Stimulated activated memory B cell treated with anti-CD40 and anti-IgM and Interleukin-4, amounts not matched to agents 10 μg/mL and 1 μg/mL and 100 μg/mL, for 72 hours (primary cell): Measurements from ENCODE around the gene BET1L.
A peak's percentile ranks its signal among the peaks of the same experiment; 100 is the strongest.
"Not testable (repeated sequence)": the region's sequence is repeated elsewhere in the genome, so short reads cannot be mapped to it uniquely, and the experiment has no call there.

Experiments
- ATAC-seq: fragments of 150-1000 bp; cut with Tn5 transposase; 2 replicates; pipeline ENCODE4 v1.10.0; 2021
- H3K27ac Mint-ChIP-seq: one replicate; pipeline ENCODE4 v1.8.0; 2022; ENCODE audit warnings: mild to moderate bottlenecking, mixed read lengths
- H3K27me3 Mint-ChIP-seq: one replicate; pipeline ENCODE4 v1.8.0; 2022; ENCODE audit warnings: mixed read lengths
- H3K36me3 Mint-ChIP-seq: one replicate; pipeline ENCODE4 v1.8.0; 2022; ENCODE audit warnings: mixed read lengths
- H3K4me1 Mint-ChIP-seq: one replicate; pipeline ENCODE4 v1.8.0; 2022; ENCODE audit warnings: mixed read lengths
- H3K4me3 Mint-ChIP-seq: one replicate; pipeline ENCODE4 v1.8.0; 2022; ENCODE audit warnings: mild to moderate bottlenecking, moderate library complexity, mixed read lengths
- H3K9me3 Mint-ChIP-seq: one replicate; pipeline ENCODE4 v1.8.0; 2022; ENCODE audit warnings: mixed read lengths

BET1L gene

DNA sequence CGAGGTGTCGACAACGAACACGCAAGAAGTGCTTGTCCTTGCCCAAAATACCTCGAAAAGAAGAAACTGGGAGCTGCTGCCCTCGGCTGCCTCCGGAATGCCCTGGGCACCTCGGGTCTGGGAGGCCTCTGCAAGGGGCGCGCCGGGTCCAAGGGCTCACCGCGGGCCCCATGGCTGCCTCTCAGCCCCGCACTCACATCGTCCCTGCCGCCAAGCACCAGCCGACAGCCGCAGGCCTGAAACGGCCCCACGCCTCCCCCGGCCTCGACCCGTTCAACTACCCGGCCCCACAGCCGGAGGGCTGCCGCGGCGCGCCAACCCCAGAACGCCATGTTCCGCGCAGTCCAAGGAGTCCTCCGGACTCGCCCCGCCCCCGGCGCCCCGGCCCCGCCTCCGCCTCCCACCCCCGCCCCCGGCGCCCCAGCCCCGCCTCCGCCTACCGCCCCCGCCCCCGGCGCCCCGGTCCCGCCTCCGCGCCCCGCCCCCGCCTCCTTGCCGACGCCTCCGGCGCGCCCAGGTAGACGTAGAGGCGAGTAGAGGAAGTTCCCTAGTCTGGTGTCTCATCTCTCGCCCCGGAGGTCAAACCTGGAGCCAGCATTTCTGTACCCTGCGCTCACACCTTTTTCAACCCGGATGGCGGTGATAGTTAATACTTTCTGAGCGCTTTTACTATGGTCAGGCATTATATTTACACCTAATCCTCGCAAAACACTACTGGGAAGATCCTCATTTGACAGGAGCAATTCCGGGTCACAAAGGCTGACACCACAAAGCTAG is 29.0 kb upstream of the BET1L start, which contains the start of gene SIRT3:
Gene SIRT3 (minus strand): TSS at position 346 of the 777 bp plus-strand sequence. CDS start 14 bp downstream, at position 332.
- Mint-ChIP-seq H3K27me3 (no peaks in the 10 kb centered on the region), H3K9me3 (no peaks in the 10 kb centered on the region), H3K27ac (peak within 1 kb of the TSS; percentile 96), H3K36me3 (peaks cover 14% of the 10 kb centered on the region), H3K4me3 (peak within 1 kb of the TSS; percentile 99), H3K4me1 (peaks cover 34% of the 10 kb centered on the region)
- peak; percentile 94 for ATAC-seq

DNA sequence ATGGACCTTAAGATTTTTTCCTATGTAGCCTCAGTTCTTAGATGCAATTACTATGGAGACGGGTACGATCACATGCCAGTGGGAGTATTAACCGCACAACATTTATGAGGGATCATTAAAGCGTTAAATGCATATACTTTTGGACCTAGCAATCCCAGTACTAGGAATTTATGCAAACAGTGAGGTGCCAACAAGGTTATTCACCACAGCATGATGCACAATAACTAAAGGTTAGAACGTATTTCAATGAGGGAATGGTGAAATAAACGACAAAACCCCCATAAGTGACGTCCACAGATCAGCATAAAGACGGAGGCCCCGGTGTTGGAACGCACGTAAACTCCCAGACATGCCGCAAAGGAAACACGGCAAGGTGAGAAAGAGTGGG is 28.4 kb upstream of the BET1L start:
- H3K36me3 Mint-ChIP-seq: peaks cover 13% of the 10 kb centered on the region
- H3K4me1 Mint-ChIP-seq: peaks cover 34% of the 10 kb centered on the region
- peak; percentile 47 for ATAC-seq
- no peaks in the 10 kb centered on the region for H3K9me3 Mint-ChIP-seq
- H3K4me3 Mint-ChIP-seq: peak overlapping the region; percentile 99
- H3K27ac Mint-ChIP-seq: peak overlapping the region; percentile 96
- no peaks in the 10 kb centered on the region for H3K27me3 Mint-ChIP-seq

DNA sequence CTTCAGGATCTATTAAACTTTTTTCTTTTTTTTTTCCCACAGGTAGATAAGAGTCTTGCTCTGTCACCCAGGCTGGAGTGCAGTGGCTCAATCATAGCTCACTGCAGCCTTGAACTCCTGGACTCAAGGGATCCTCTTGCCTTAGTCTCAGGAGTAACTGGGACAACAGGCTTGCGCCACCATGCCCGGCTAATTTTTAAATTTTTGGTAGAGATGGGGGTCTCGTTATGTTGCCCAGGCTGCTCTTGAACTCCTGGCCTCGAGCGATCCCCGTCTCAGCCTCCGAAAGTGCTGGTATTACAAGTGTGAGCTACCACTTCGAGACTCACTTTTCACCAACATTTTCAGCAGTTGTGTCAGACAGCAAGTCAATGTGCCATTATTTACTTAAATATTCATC is 28.0 kb upstream of the BET1L start:
- Mint-ChIP-seq H3K4me3 (peak overlapping the region; percentile 99), H3K27ac (peak overlapping the region; percentile 96), H3K9me3 (no peaks in the 10 kb centered on the region), H3K36me3 (peaks cover 9% of the 10 kb centered on the region), H3K4me1 (peaks cover 34% of the 10 kb centered on the region), H3K27me3 (no peaks in the 10 kb centered on the region)
- no peak for ATAC-seq

DNA sequence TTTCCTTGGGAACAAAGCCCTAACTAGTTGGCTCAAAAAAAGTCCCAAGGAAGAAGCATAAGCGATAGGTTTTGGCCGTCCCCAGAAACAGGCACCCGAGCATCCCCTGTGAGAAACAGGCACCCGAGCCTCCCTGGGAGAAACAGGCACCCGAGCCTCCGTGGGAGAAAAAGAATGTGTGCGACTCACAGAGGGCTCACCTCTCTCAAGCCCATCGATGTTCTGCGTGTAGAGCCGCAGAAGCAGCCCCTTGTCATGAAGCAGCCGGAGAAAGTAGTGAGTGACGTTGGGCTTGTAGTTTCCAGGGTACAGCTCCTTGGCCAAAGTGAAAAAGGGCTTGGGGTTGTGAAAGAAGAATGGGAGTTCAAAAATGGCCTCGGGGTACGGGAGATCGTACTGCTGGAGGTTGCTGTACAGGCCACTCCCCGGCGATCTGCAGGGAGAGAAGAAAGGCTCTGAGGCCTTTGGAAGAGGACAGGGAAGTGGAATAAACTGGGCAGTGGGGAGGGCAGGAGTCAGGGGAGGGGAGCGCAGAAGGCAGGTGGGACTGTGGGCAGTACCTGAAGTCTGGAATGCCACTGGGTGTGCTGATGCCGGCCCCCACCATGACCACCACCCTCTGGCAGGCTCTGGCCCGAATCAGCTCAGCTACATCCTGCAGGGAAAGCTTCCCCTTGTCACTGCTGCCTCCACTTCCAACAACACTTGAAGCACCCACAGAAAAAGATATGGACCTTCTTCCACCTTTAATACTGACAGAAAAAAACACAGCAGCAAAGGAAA is 25.8 kb upstream of the BET1L start:
- peaks cover 28% of the 10 kb centered on the region for H3K4me1 Mint-ChIP-seq
- peaks cover 16% of the 10 kb centered on the region for H3K36me3 Mint-ChIP-seq
- no peak overlapping the region for H3K27ac Mint-ChIP-seq
- no peak overlapping the region for H3K4me3 Mint-ChIP-seq
- no peaks in the 10 kb centered on the region for H3K27me3 Mint-ChIP-seq
- H3K9me3 Mint-ChIP-seq: no peaks in the 10 kb centered on the region
- ATAC-seq: no peak

DNA sequence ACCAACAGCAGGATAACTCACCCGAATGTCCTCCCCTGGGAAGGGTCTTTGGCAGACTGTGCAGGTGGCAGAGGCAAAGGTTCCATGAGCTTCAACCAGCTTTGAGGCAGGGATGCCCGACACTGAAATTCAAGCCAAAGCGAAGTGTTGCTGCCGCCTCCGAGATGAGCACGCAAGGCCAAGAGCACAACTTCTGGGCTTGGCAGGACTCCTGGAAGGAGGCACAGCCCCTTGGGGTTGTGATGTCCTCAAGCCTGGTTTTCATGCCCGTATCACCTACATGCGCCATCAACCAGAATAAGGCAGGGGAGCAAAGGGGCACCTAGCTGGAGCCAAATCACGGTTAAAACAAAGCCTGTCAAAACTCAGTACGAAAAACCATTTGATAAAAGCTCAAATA is 23.2 kb upstream of the BET1L start:
- Mint-ChIP-seq H3K27ac (no peak overlapping the region), H3K36me3 (peaks cover 16% of the 10 kb centered on the region), H3K27me3 (no peaks in the 10 kb centered on the region), H3K4me3 (no peak overlapping the region), H3K9me3 (no peaks in the 10 kb centered on the region), H3K4me1 (peaks cover 26% of the 10 kb centered on the region)
- ATAC-seq: no peak

DNA sequence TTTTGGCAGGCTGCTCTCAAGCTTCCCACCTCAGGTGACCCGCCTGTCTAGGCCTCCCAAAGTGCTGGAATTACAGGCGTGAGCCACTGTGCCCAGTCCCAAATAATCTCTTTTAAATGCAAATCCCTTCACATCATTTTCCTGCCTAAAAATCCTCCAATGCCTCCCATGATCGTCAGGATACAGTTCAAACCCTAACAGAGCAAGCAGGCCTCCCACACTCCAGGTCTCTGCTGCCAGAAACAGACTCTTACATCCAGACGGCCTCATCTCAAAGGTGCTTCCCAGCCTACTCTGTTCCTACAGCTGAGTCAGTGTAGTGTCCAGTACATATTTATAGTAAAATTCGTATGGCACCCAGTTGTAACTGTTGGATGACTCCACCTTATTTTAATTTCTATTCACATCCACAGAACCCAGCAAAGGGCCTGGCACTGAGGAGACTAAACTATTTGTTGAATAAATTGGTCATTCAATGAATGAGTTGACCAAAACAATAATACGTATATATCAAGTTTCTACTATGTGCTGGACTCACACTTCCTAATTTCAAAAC is 20.7 kb upstream of the BET1L start:
- H3K36me3 Mint-ChIP-seq: peaks cover 23% of the 10 kb centered on the region
- H3K9me3 Mint-ChIP-seq: no peaks in the 10 kb centered on the region
- H3K27me3 Mint-ChIP-seq: no peaks in the 10 kb centered on the region
- no peak overlapping the region for H3K4me3 Mint-ChIP-seq
- no peak overlapping the region for H3K27ac Mint-ChIP-seq
- H3K4me1 Mint-ChIP-seq: peaks cover 23% of the 10 kb centered on the region
- no peak for ATAC-seq

DNA sequence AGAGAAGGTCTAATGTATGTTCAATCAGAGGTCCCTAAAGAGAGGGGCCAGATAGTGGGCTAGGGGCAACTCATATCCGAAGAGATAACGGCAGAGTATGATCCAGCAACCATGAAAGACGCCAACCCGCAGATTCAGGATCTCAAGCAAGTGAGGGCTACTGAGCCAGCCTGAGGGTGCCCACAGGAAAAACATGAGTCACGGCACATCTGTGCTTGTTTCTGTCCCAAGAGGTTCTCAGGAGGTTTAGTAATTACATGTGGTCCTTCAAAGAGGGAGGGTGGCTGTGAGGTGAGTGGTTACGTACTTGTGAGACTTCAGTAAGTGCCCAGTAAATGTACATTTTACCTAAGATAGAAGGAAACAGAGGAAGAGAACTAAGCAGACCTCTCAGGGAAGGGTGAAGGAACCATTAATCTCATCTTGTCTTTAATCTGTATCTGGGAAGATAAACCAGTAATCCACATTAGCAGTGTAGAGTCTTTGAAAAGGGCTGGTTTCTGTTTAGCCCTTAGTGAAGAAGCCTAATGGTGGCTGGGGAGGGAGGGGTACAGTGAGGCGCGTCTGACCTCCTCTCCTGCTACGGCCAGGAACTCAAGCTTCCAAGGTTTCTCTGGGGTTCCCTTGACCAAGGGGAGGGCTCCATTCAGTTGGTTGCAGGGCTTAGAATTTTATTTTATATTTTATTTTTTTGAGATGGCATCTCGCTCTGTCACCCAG is 18.7 kb upstream of the BET1L start:
- ATAC-seq: peak; percentile 97
- Mint-ChIP-seq H3K27me3 (no peaks in the 10 kb centered on the region), H3K4me3 (peak overlapping the region; percentile 21), H3K4me1 (peaks cover 23% of the 10 kb centered on the region), H3K36me3 (peaks cover 27% of the 10 kb centered on the region), H3K9me3 (no peaks in the 10 kb centered on the region), H3K27ac (peak overlapping the region; percentile 76)

DNA sequence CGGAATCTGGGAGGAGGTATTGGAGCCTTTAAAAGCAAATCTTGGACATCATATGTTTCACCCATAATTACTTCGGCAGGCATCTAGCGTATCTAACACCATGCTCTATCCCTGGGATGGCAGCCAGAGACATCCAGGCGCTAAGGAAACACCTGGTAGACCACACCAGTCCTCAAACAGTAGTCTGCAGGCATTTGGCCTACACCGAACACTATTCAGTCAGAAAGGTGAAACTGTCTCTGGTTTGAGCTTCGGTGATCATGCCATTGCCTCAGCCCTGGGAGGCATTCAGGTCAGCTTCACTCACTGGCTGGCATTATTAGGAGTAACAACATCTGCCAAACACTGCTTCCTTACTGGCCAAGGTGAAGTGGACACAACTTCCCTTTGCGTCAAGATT is 17.2 kb upstream of the BET1L start:
- Mint-ChIP-seq H3K9me3 (no peaks in the 10 kb centered on the region), H3K4me3 (no peak overlapping the region), H3K4me1 (peaks cover 23% of the 10 kb centered on the region), H3K27me3 (no peaks in the 10 kb centered on the region), H3K27ac (no peak overlapping the region), H3K36me3 (peaks cover 29% of the 10 kb centered on the region)
- ATAC-seq: no peak

DNA sequence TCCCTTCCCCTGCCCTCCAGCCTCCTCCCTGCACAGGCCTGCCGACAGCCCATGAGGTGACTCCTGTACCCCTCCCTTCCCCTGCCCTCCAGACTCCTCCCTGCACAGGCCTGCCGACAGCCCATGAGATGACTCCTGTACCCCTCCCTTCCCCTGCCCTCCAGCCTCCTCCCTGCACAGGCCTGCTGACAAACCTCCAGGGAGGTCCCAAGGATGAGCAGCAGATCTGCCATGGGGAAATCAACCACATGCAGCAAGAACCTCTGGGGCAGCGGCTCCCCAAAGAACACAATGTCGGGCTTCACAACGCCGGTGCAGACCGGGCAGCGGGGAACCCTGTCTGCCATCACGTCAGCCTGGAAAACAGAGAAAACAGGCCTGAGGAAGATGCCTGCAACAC is 16.7 kb upstream of the BET1L start:
- no peaks in the 10 kb centered on the region for H3K9me3 Mint-ChIP-seq
- H3K27ac Mint-ChIP-seq: no peak overlapping the region
- no peak for ATAC-seq
- H3K4me1 Mint-ChIP-seq: peaks cover 23% of the 10 kb centered on the region
- H3K36me3 Mint-ChIP-seq: peaks cover 33% of the 10 kb centered on the region
- no peaks in the 10 kb centered on the region for H3K27me3 Mint-ChIP-seq
- no peak overlapping the region for H3K4me3 Mint-ChIP-seq

DNA sequence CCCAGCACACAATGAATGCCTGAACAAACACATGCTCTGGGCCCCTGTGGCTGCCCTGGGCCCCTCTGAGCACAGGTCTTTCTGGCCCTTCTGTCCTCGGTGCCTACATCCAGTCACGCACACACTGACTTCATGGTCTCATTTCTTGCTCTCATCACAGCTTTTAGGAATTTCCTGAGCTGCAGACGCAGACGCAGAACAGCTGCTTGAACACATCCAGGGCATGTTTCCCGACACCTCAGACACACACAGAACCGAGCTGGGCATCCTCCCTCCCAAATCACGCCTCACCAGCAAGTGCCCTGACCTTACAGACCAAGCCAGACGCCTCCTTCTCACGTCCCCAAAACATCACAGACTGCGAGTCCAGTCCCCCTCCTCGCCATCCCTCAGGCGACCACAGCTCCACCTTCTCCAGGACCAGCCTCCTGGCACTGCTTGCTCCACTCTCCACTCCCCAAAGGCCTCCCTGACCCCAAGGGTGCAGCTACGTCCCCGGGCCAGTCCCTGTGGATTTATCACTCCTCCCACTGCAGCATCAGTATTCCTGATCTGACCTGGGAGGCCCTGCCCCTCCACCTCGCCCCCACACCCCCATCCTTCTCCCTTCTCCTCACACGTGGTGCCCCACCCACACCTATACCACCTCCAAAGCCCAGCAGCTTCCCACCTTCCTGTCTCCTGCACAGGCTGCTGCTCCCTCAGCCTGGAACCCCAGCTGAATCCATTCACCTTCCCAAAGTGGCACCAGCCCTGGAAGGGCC is 16.0 kb upstream of the BET1L start:
- Mint-ChIP-seq H3K27ac (no peak overlapping the region), H3K4me3 (no peak overlapping the region), H3K4me1 (peaks cover 17% of the 10 kb centered on the region), H3K27me3 (no peaks in the 10 kb centered on the region), H3K9me3 (no peaks in the 10 kb centered on the region), H3K36me3 (peaks cover 27% of the 10 kb centered on the region)
- no peak for ATAC-seq

DNA sequence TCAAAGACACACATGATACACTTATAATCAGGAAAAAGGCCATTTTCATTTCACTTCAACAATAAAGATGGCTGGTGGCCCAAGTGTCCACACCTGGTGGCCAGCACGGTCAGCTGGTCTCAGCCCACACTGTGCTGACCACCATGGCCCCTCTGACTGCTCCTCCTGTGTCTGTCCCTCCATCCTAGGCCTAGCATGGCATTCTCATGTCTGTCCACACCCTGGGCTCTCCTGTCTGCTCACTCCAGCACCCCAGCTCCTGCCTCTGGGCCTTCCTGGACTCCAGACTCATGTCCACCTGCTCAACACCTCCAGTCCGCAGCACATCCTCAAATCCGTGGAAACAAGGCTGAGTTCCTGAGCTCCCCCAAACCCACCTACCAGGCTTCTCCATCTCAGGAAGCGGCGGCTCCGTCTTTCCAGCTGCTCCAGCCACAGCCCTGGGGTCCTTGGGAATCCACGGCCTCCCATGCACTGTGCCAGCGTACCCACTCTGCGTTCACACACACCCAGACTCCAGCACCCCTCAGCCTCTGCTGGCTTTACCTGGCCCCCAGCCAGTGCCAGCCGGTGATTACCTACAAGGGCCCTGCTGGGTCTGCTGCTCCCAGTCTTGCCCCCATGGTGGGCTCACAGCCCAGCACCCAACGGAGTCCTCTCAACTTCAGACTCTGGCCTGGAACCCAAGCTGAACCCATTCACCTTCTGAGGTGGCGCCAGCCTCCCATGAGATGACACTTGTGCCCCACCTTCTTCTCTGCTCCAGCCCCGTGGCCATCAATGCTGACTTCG is 15.0 kb upstream of the BET1L start:
- H3K4me3 Mint-ChIP-seq: no peak overlapping the region
- H3K27ac Mint-ChIP-seq: no peak overlapping the region
- H3K4me1 Mint-ChIP-seq: peaks cover 11% of the 10 kb centered on the region
- H3K9me3 Mint-ChIP-seq: no peaks in the 10 kb centered on the region
- peaks cover 27% of the 10 kb centered on the region for H3K36me3 Mint-ChIP-seq
- ATAC-seq: no peak
- H3K27me3 Mint-ChIP-seq: no peaks in the 10 kb centered on the region

DNA sequence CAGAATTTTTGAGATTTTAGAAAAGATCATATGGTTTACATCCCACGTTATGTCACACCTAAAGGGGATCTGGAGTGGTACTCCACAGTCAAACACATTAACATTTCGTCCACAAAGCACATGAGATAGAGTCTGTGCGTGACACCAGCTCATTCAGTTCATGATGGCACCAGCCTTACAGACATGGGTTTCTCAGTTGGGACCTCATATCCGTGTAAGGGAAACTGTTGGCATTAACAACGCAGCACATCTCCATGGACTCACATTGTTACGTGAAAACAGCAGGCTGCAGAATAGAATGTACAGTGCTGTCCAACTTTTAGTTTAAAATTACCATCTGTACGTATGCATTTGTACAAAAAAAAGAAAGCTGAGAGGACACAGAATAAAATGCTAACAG is 14.3 kb upstream of the BET1L start:
- Mint-ChIP-seq H3K36me3 (peaks cover 27% of the 10 kb centered on the region), H3K4me3 (no peak overlapping the region), H3K4me1 (peaks cover 11% of the 10 kb centered on the region), H3K27me3 (no peaks in the 10 kb centered on the region), H3K9me3 (no peaks in the 10 kb centered on the region), H3K27ac (no peak overlapping the region)
- no peak for ATAC-seq

DNA sequence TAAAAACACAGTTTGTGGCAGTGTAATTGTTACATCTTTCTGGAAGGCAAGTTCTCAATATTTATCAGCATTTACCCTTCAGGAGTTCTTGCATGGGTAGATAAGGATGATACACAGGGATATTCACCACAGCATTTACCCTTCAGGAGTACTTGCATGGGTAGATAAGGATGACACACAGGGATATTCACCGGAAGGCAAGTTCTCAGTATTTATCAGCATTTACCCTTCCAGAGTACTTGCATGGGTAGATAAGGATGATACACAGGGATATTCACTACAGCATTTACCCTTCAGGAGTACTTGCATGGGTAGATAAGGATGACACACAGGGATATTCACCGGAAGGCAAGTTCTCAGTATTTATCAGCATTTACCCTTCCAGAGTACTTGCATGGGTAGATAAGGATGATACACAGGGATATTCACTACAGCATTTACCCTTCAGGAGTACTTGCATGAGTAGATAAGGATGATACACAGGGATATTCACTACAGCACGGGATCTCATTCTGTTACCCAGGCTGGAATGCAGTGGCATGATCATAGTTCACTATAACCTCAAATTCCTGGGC is 13.5 kb upstream of the BET1L start:
- not testable (repeated sequence) for ATAC-seq, H3K4me3 Mint-ChIP-seq, H3K27me3 Mint-ChIP-seq, H3K9me3 Mint-ChIP-seq, H3K4me1 Mint-ChIP-seq, H3K27ac Mint-ChIP-seq
- peaks cover 27% of the 10 kb centered on the region for H3K36me3 Mint-ChIP-seq
